ENCODE measurements around the gene ARPC4.
"Not testable (repeated sequence)": the region's sequence is repeated elsewhere in the genome, so short reads cannot be mapped to it uniquely, and the experiment has no call there.

The ARPC4 gene

GRCh38 chr3:9770276-9770812, 22.5 kb upstream of the ARPC4 start:
- no peak for DNase-seq

GRCh38 chr3:9771007-9771406, 21.9 kb upstream of the ARPC4 start:
- not testable (repeated sequence) for DNase-seq

DNA sequence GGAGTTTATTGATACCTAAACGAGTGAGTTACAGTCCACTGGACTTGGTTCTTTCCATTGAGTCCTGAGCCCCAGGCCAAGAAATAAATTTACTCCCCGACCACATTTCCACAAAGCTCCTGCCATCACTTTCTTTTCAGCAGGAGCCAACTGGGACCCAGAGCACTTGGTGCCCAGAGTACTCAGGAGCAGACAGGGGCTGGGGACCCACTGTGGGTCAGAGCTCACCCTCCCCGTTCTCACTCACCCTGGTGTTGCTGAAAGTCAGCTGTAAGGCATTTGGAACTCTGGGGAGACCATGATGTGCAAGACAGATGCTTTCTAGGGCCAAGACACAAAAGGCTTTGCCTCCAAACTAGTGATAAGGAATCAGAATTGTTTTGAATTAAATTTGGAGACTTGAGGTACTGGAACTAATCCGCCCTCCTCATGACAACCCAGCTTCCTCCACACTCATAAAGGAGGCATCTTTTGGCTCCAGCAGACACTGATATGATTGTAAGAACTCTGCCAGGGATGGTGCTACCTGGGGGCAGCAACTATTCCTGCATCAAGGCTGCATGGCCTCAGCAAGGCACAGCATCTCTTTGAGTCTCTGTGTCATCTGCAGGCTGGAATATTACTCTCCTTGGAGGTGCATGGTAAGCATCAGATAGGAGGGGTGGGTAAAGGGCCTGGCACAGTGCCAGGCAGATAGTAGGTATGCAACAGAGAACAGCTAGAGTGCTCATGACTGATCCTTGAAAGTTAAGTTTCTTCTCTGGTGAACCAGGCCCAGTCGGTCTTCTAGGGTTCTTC, 15.8 kb upstream of the ARPC4 start:
- no peak for DNase-seq

- no peak for DNase-seq
Observed at GRCh38 chr3:9777694-9778021, 15.2 kb upstream of the ARPC4 start.

- no peak for DNase-seq
Observed at GRCh38 chr3:9778143-9779074, 14.5 kb upstream of the ARPC4 start.

GRCh38 chr3:9779075-9779593, 13.7 kb upstream of the ARPC4 start:
- DNase-seq = no peak

GRCh38 chr3:9779721-9780457, 13.0 kb upstream of the ARPC4 start:
- no peak for DNase-seq

- no peak for DNase-seq
Observed at GRCh38 chr3:9780458-9780812, 12.4 kb upstream of the ARPC4 start.

GRCh38 chr3:9780910-9781309, 12.0 kb upstream of the ARPC4 start:
- DNase-seq = no peak

DNA sequence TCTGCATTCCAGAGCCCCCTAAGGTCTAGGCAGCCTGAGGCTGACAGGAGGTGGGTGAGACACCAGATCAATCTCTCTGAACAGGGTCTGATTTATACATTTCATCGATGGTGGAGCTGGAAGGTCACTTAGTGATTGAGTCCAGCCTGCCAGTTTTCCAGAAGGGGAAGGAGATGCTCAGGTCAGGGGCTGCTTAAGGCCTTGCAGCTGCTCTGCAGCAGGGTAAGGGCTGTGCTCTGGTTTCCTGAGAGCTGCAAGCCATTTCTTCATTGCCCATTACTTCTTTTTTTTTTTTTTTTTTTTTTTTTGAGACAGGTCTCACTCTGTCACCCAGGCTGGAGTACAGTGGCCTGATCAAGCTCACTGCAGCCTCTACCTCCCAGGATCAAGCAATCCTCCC, 11.3 kb upstream of the ARPC4 start:
- no peak for DNase-seq

GRCh38 chr3:9781978-9782603, 10.8 kb upstream of the ARPC4 start:
- DNase-seq = peak; percentile 41

DNA sequence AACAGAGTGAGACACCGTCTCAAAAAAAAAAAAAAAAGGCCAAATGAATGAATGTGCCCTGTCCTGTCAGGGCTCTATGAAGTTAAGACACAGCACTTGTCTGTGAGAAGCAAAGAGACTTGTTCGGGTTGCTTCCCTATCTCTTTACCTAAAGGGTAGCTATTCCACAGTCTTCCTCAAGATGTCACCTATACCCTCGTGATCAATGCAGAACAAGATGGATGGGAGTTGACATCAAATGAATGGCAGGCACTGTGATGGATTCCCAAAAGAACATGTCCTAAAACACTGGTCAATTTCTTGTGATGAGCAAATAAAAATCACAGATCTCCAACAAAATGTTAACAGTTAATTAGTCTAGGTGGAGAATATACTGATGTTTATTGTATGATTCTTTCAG, 10.1 kb upstream of the ARPC4 start:
- DNase-seq = no peak

GRCh38 chr3:9783954-9784353, 8.9 kb upstream of the ARPC4 start:
- no peak for DNase-seq

GRCh38 chr3:9784965-9785364, 7.9 kb upstream of the ARPC4 start:
- DNase-seq = no peak

DNA sequence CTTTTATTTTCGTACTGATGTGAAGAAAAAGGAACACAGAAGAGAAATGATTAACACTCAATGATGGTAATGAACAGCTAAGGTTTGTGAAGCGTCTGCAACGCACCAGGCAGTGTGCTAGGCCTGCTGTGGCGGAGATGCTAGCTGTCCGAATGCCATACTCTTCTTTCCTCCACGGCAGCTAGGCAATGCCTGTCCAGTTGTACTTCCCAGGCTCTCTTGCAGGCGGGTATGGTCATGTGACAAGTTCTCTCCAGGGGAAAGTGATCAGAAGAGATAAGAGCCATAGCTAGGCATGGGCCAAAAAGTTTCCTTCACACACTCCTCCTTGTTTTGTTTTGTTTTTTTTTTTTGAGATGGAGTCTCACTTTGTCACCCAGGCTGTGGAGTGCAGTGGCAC, 7.3 kb upstream of the ARPC4 start:
- DNase-seq = no peak

DNA sequence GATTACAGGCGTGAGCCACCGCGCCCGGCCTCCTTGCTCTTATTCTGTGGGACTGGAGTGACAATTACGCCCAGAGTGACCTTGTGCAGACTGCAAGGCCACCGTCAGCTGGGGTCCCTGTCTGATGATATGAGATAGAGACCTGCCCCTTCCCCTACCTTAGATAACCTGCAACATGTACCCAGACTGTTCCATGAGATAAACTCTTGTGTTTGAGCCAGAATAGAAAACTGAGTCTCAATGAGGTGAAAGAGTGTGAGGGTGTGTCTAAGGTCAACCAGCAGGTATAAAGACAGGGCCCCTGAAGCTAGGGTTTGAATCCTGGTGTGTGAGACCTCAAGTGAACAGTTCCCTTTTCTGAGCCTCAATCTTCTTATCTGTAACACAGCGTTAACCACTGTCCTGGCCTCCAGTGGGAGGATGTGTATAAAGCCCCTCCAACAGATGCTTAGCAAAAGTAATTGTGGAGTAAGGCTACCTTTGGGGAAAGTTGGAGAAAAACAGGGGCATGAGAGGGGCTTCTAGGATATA, 6.6 kb upstream of the ARPC4 start:
- DNase-seq = no peak

- DNase-seq = no peak
Observed at GRCh38 chr3:9786825-9787669, 5.8 kb upstream of the ARPC4 start.

- DNase-seq = no peak
Observed at GRCh38 chr3:9787714-9788113, 5.2 kb upstream of the ARPC4 start.

- DNase-seq = no peak
Observed at GRCh38 chr3:9791127-9791526, 1.8 kb upstream of the ARPC4 start.

- no peak for DNase-seq
Observed at GRCh38 chr3:9791790-9792404, 985 bp upstream of the ARPC4 start.

All from NCI-H2171 (cell line).